ENCODE data around the gene MBP. TPM values are rescaled to one million over a fixed set of nuclear protein-coding genes. Genes with fewer than 3 reads are reported as not detected.

The MBP gene
- total and polyA plus RNA-seq, 2 donors (not counting 3 experiments of a cell fraction or from before 2014, with no cell fraction given): 1.7 to 2.3 TPM

DNA sequence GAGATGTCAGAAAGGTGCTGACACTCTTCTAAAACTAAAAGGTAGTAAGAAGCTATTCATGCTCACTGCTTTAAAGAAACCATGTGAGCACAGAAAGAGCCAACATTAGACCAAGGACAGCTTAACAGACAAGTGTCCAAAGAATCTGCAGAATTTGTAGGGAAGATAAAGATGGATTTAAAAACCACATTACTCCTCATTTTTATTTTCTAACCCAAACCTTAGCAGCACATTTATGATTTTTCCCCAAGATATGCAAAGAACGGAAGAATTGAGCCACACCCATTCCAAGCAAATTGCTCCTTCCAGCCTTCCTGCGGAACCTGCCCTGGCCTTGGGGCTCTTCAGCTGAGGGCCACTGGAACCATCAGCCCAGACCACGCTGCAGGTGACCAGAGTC is 26.9 kb downstream of the MBP start:
- ChIA-PET CTCF (interaction anchor here (1.0 to 1.1 kb wide), 2 partner anchors 11 to 38 kb away, joined by 3 to 5 read pairs; no protein-coding TSS in a partner anchor), POLR2A (no interaction called here)
- no peaks in the 10 kb centered on the region for H3K27me3 ChIP-seq (ENCODE audit: control insufficient read depth in 2 of 2, insufficient read depth in 2 of 2, low read length in 2 of 2)
- no peak overlapping the region for H3K27ac ChIP-seq (ENCODE audit: insufficient read depth, low read depth, low read length)
- no peak overlapping the region for H2AFZ ChIP-seq (ENCODE audit: low read depth, low read length)
- dilution Hi-C loops (cut with MboI; ENCODE audit: extremely low pct_ligation_motif_present, low sequenced_read_pairs): no loop called here
- H3K4me3 ChIP-seq (replicated peaks in 1 of 3; ENCODE audit: insufficient read depth in 1 of 3, low read depth in 1 of 3, low read length in 3 of 3): no peak overlapping the region
- peaks cover 39% of the 10 kb centered on the region for H3K4me1 ChIP-seq (ENCODE audit: control insufficient read depth, extremely low read depth, insufficient read depth, low read length)
- H3K9ac ChIP-seq (replicated peaks; ENCODE audit: extremely low read depth, insufficient read depth, low read length): no peak overlapping the region
- no peaks in the 10 kb centered on the region for H3K9me1 ChIP-seq (replicated peaks; ENCODE audit: control insufficient read depth, extremely low read depth, insufficient read depth, low read length)
- intact Hi-C loops (cut with micrococcal nuclease): no loop called here
- no peaks in the 10 kb centered on the region for H4K20me1 ChIP-seq (replicated peaks; ENCODE audit: control insufficient read depth, extremely low read depth, insufficient read depth, low read length)
- no peaks in the 10 kb centered on the region for H3K79me2 ChIP-seq (ENCODE audit: control insufficient read depth, insufficient read depth, low read length)
- DNase-seq (ENCODE audit: low read depth, low spot score) (no peak), FAIRE-seq (no peak)
- TF ChIP-seq POLR2AphosphoS5 (IDR thresholded peaks at IDR 0.05; ENCODE audit: insufficient read depth, low read depth, low read length) (no peak), JUN (IDR thresholded peaks at IDR 0.05; ENCODE audit: borderline replicate concordance, insufficient read depth, insufficient read length, low read depth) (no peak), FOS (IDR thresholded peaks at IDR 0.05; ENCODE audit: borderline replicate concordance, insufficient read depth, low read length) (no peak), GATA2 (IDR thresholded peaks at IDR 0.05; ENCODE audit: insufficient read depth, insufficient read length, low read depth, low read length) (no peak), EZH2 (IDR thresholded peaks at IDR 0.05; ENCODE audit: borderline replicate concordance, low read depth, low read length, severe bottlenecking) (no peak), MYC (IDR thresholded peaks at IDR 0.05; ENCODE audit: low read depth, low read length) (no peak)
- TF ChIP-seq, protein P1, sequence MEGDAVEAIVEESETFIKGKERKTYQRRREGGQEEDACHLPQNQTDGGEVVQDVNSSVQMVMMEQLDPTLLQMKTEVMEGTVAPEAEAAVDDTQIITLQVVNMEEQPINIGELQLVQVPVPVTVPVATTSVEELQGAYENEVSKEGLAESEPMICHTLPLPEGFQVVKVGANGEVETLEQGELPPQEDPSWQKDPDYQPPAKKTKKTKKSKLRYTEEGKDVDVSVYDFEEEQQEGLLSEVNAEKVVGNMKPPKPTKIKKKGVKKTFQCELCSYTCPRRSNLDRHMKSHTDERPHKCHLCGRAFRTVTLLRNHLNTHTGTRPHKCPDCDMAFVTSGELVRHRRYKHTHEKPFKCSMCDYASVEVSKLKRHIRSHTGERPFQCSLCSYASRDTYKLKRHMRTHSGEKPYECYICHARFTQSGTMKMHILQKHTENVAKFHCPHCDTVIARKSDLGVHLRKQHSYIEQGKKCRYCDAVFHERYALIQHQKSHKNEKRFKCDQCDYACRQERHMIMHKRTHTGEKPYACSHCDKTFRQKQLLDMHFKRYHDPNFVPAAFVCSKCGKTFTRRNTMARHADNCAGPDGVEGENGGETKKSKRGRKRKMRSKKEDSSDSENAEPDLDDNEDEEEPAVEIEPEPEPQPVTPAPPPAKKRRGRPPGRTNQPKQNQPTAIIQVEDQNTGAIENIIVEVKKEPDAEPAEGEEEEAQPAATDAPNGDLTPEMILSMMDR (IDR thresholded peaks at IDR 0.05; ENCODE audit: extremely low read depth in 1 of 2, insufficient read depth in 1 of 2, low read depth in 1 of 2, low read length in 2 of 2): no peak
- BruUV-seq (replicated peaks): no TSS peak
- H3K4me2 ChIP-seq (ENCODE audit: insufficient read depth, low read length): no peak overlapping the region
- H3K36me3 ChIP-seq (ENCODE audit: control insufficient read depth in 2 of 2, extremely low read depth in 1 of 2, insufficient read depth in 2 of 2, low read length in 2 of 2): no peaks in the 10 kb centered on the region
- no peaks in the 10 kb centered on the region for H3K9me3 ChIP-seq (replicated peaks; ENCODE audit: control insufficient read depth, insufficient read depth, low read length)

Measured in endothelial cell of umbilical vein (primary cell).